ENCODE measurements around the gene SPATA31D1.

SPATA31D1 gene

GRCh38 chr9:82024908-82025307 is 36.3 kb downstream of the SPATA31D1 start:
- DNase-seq = no peak

GRCh38 chr9:82031538-82032280 is 43.1 kb downstream of the SPATA31D1 start:
- no peak for DNase-seq

- DNase-seq = no peak
Observed at GRCh38 chr9:82034956-82035731, 46.6 kb downstream of the SPATA31D1 start.

- DNase-seq = no peak
Observed at GRCh38 chr9:82036086-82036485, 47.5 kb downstream of the SPATA31D1 start.

- no peak for DNase-seq
Observed at GRCh38 chr9:82037126-82037525, 48.6 kb downstream of the SPATA31D1 start.

- DNase-seq = no peak
Observed at GRCh38 chr9:82038897-82039296, 50.3 kb downstream of the SPATA31D1 start.

Measured in stimulated activated CD4-positive, alpha-beta T cell treated with anti-CD3 and anti-CD28 coated beads, Interleukin-2, amount 100 ng/mL, for 24 hours (primary cell).